Smooth muscle cell (in vitro differentiated cells): ENCODE measurements around the gene WDR64. TPM values are rescaled to one million over a fixed set of nuclear protein-coding genes. Genes with fewer than 3 reads are reported as not detected.

Experiments
- DNase-seq: peaks from one replicate; lab custom pipeline; 2025; ENCODE audit not compliant: unreplicated experiment; lab: John Stamatoyannopoulos, UW
- H2AFZ ChIP-seq: fragments of 200-600 bp; sonication (generic); 2 replicates; pipeline ENCODE4 v1.6.0; 2016; ENCODE audit warnings: antibody characterized with exemption, low read depth, mild to moderate bottlenecking
- H3F3A ChIP-seq: fragments of 200-600 bp; sonication (generic); 2 replicates; pipeline ENCODE4 v1.6.0; 2017; ENCODE audit warnings: antibody characterized with exemption, low read depth
- H3K27ac ChIP-seq: fragments of 200-600 bp; sonication (generic); 2 replicates; pipeline ENCODE4 v1.5.1; 2016; ENCODE audit warnings: low read depth, mild to moderate bottlenecking
- H3K27me3 ChIP-seq: fragments of 200-600 bp; sonication (generic); 2 replicates; pipeline ENCODE4 v1.6.1; 2016; ENCODE audit warnings: low read depth, mild to moderate bottlenecking
- H3K36me3 ChIP-seq: fragments of 200-600 bp; sonication (generic); 2 replicates; pipeline ENCODE4 v1.5.1; 2016; ENCODE audit warnings: low read depth
- H3K4me1 ChIP-seq: fragments of 200-600 bp; sonication (generic); 2 replicates; pipeline ENCODE4 v1.5.1; 2016; ENCODE audit warnings: low read depth
- H3K4me2 ChIP-seq: fragments of 200-600 bp; sonication (generic); 2 replicates; pipeline ENCODE4 v1.6.0; 2016; ENCODE audit warnings: mild to moderate bottlenecking
- H3K4me3 ChIP-seq: fragments of 200-600 bp; sonication (generic); 2 replicates; pipeline ENCODE4 v1.5.1; 2016; ENCODE audit warnings: mild to moderate bottlenecking
- H3K79me2 ChIP-seq: fragments of 200-600 bp; sonication (generic); 2 replicates; pipeline ENCODE4 v1.6.0; 2016; ENCODE audit warnings: low read depth, mild to moderate bottlenecking
- H3K9ac ChIP-seq: fragments of 200-600 bp; sonication (generic); 2 replicates; pipeline ENCODE4 v1.6.0; 2016; ENCODE audit warnings: low read depth
- H3K9me3 ChIP-seq: fragments of 200-600 bp; sonication (generic); replicated peaks from 2 replicates; pipeline ENCODE4 v1.5.1; 2016; ENCODE audit warnings: low read depth
- H4K20me1 ChIP-seq: fragments of 200-600 bp; sonication (generic); 2 replicates; pipeline ENCODE4 v1.6.0; 2016; ENCODE audit warnings: low read depth
- WGBS: methylation state at CpG from one replicate; pipeline ENCODE4 v1.1.7; 2016; ENCODE audit warnings: low lambda C conversion rate; 5-methylcytosine and 5-hydroxymethylcytosine counted together
- polyA plus RNA-seq: library from polyadenylated mRNA; unstranded; fragments of >200 nt; fragmentation: Nextera tagmentation; extraction: Ambion mirVana; gene quantifications from 2 replicates; pipeline ENCODE4 v1.2.1, GENCODE V29; 2016
- total RNA-seq: library from RNA; depleted of rRNA; stranded (reverse); fragments of >200 nt; gene quantifications from 2 replicates; pipeline ENCODE4 v1.2.3, GENCODE V29; 2014
- TF ChIP-seq, protein P1 (sequence below): fragments of 200-600 bp; sonication (generic); IDR thresholded peaks from 2 replicates; pipeline ENCODE4 v1.5.1; 2017; ENCODE audit warnings: borderline replicate concordance, mild to moderate bottlenecking, antibody characterized with exemption; ENCODE audit not compliant: insufficient read depth, poor library complexity, severe bottlenecking

Gene WDR64
- total and polyA plus RNA-seq, 2 experiments from 2014 or later = not detected

DNA sequence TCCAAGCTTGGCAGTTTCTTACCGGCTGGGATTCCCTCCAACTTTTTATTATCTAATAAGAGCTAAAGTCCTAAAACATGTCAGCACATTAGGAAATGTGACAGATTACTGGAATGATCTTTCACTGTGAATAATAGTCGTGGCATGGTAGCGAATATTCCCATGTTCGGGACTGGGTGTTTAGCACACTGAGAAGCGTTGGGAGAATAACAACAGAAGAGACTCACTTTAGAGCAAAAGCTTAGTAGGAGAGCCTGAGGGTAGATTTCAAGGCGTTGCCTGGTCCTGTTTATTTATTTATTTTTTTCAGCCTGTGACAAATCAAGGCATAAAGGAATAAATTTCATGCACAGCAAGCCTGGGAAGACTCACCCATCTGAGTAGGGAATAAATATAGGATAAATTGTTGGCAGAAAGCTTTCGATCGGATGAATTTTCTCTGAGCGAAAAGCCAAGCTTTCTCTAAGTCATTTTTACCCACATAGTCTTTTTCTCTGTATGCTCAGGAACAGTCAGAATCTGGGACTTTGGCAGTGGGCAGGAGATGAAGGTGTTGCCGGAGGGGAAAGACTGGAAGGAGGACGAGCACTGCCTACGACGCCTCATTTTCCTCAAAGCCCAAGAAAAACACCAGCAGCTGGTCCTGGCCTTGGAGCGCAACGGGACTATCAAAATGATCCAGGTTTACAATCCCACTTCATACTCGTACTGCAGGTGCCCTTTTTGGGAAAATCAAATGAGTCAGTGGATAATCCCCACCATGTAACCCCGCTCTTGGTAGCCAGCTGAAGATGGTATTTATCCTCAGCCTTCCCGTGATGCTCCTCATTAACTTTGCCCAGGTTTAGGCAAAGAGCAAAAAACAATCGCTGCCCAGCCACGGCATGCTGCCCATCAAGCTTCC lies 97.2 kb downstream of the WDR64 start:
- Histone ChIP-seq H3K4me3 (no peak overlapping the region), H3F3A (no peaks in the 10 kb centered on the region), H3K27me3 (no peaks in the 10 kb centered on the region), H4K20me1 (no peaks in the 10 kb centered on the region), H3K4me1 (no peaks in the 10 kb centered on the region), H3K27ac (peak overlapping the region; percentile 59), H2AFZ (no peak overlapping the region), H3K9ac (no peak overlapping the region), H3K79me2 (no peaks in the 10 kb centered on the region), H3K4me2 (no peak overlapping the region), H3K36me3 (no peaks in the 10 kb centered on the region), H3K9me3 (no peaks in the 10 kb centered on the region)
- DNase-seq = no peak
- TF ChIP-seq, protein P1, sequence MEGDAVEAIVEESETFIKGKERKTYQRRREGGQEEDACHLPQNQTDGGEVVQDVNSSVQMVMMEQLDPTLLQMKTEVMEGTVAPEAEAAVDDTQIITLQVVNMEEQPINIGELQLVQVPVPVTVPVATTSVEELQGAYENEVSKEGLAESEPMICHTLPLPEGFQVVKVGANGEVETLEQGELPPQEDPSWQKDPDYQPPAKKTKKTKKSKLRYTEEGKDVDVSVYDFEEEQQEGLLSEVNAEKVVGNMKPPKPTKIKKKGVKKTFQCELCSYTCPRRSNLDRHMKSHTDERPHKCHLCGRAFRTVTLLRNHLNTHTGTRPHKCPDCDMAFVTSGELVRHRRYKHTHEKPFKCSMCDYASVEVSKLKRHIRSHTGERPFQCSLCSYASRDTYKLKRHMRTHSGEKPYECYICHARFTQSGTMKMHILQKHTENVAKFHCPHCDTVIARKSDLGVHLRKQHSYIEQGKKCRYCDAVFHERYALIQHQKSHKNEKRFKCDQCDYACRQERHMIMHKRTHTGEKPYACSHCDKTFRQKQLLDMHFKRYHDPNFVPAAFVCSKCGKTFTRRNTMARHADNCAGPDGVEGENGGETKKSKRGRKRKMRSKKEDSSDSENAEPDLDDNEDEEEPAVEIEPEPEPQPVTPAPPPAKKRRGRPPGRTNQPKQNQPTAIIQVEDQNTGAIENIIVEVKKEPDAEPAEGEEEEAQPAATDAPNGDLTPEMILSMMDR = no peak
- 85% methylated on average over 20 of the region's 20 CpGs for WGBS

DNA sequence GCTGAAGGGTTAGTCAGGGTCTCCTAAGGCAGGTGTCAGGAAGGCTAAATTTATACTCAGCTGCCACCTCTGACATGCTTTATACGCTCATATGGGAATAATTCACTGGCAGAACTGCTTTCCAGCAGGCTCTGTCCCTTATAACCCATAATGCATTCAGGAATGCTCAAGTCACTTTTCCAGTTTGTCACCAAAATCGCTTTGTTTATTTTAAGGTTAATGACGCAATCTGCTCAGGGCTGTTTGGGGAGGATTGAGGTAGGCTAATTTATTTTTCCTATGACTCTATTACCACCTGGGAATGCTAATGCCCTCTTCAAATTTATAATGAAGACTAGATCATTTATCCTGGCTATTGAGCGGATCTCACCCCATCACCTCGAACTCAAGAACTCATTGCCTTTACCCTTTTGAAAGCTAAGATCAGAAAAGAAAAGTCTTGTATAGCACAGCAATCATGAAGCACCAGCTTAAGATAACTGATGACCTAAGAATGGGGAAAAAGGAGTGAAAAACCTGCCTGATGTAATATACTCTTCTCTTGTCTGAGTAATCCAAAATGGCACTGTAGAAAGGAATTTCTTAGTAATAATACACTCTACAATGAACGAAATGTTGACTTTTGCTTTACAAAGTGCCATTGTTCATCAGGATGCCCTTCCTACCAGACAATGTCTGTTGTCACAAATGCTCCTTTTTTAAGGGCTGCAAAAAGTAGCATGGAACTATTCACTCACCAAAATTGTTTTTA lies 98.0 kb downstream of the WDR64 start:
- Histone ChIP-seq H3K4me3 (no peak overlapping the region), H3K27me3 (no peaks in the 10 kb centered on the region), H3K4me1 (no peaks in the 10 kb centered on the region), H3K9ac (no peak overlapping the region), H4K20me1 (no peaks in the 10 kb centered on the region), H3F3A (no peaks in the 10 kb centered on the region), H3K4me2 (no peak overlapping the region), H3K9me3 (no peaks in the 10 kb centered on the region), H3K27ac (peak overlapping the region; percentile 59), H2AFZ (no peak overlapping the region), H3K79me2 (no peaks in the 10 kb centered on the region), H3K36me3 (no peaks in the 10 kb centered on the region)
- TF ChIP-seq, protein P1 = no peak
- 75% methylated on average over 6 of the region's 6 CpGs for WGBS
- no peak for DNase-seq

DNA sequence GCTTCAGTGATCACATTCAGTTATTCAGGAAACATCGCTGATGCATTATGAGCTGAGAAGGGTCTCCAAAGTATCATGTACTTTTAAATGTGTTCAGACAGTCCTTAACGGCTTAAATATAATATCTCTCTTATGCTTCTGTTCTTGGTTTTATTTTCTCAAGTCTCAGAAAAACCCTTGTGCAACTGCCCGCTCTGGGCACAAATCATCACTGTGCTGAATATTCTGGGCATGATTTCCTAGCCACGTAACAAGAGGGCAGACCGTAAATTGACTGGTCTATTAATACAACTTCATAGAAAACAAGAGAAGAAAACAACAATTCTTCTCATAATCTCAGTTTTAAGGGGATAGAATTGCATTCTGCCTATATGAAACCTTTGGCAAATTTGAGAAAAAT lies 99.4 kb downstream of the WDR64 start:
- no peaks in the 10 kb centered on the region for H4K20me1 ChIP-seq
- H3F3A ChIP-seq = no peaks in the 10 kb centered on the region
- no peak overlapping the region for H2AFZ ChIP-seq
- WGBS = 94% methylated on average over 5 of the region's 5 CpGs
- H3K9ac ChIP-seq = no peak overlapping the region
- no peak overlapping the region for H3K4me2 ChIP-seq
- H3K9me3 ChIP-seq = no peaks in the 10 kb centered on the region
- no peak overlapping the region for H3K27ac ChIP-seq
- H3K79me2 ChIP-seq = no peaks in the 10 kb centered on the region
- DNase-seq = no peak
- no peak overlapping the region for H3K4me3 ChIP-seq
- H3K27me3 ChIP-seq = no peaks in the 10 kb centered on the region
- TF ChIP-seq, protein P1 = no peak
- H3K4me1 ChIP-seq = no peaks in the 10 kb centered on the region
- H3K36me3 ChIP-seq = no peaks in the 10 kb centered on the region
